ENCODE measurements around the gene SNED1. TPM values are rescaled to one million over a fixed set of nuclear protein-coding genes. Genes with fewer than 3 reads are reported as not detected.

SNED1 gene
- total and polyA plus RNA-seq, 2 donors (not counting 1 experiment from before 2014, with no cell fraction given), result 27.2 to 39.5 TPM

- H3K27me3 ChIP-seq (ENCODE audit: control insufficient read depth, insufficient read depth, low read length), result no peaks in the 10 kb centered on the region
- no peak overlapping the region for H3K4me2 ChIP-seq (ENCODE audit: extremely low read depth, insufficient read depth, low read length)
- no peak overlapping the region for H3K9ac ChIP-seq (ENCODE audit: insufficient read depth, low read length)
- no peak overlapping the region for H3K4me3 ChIP-seq (replicated peaks in 1 of 4; ENCODE audit: control extremely low read depth in 1 of 4, insufficient read depth in 1 of 4, low read depth in 3 of 4, low read length in 4 of 4)
- no peak for DNase-seq (ENCODE audit: low read depth in 2 of 2)
- peaks cover 8% of the 10 kb centered on the region for H3K36me3 ChIP-seq (ENCODE audit: control insufficient read depth, insufficient read depth, low read length)
- no peaks in the 10 kb centered on the region for H3K79me2 ChIP-seq (ENCODE audit: control insufficient read depth, insufficient read depth, low read length)
- TF ChIP-seq CTCF (conservative IDR thresholded peaks at IDR 0.05 in 1 of 2, IDR thresholded peaks at IDR 0.05 in 1 of 2; ENCODE audit: low read depth in 1 of 2, low read length in 2 of 2) (no peak), EZH2 (IDR thresholded peaks at IDR 0.05; ENCODE audit: low read length, missing control alignments) (no peak)
- no peak overlapping the region for H3K27ac ChIP-seq (ENCODE audit: insufficient read depth, low read length)
- no peak overlapping the region for H2AFZ ChIP-seq (ENCODE audit: low read length)
- no peaks in the 10 kb centered on the region for H3K4me1 ChIP-seq (ENCODE audit: control insufficient read depth, extremely low read depth, insufficient read depth, low read length)
- no peaks in the 10 kb centered on the region for H3K9me3 ChIP-seq (ENCODE audit: control insufficient read depth, insufficient read depth, low read depth, low read length)
- no peaks in the 10 kb centered on the region for H4K20me1 ChIP-seq (ENCODE audit: control insufficient read depth, extremely low read depth, insufficient read depth, low read length)
These were observed 67.9 kb downstream of the SNED1 start for GRCh38 chr2:241066171-241066892.

GRCh38 chr2:241066893-241067341 is 68.5 kb downstream of the SNED1 start:
- H3K4me3 ChIP-seq (replicated peaks in 1 of 4; ENCODE audit: control extremely low read depth in 1 of 4, insufficient read depth in 1 of 4, low read depth in 3 of 4, low read length in 4 of 4), result no peak overlapping the region
- H3K27ac ChIP-seq (ENCODE audit: insufficient read depth, low read length), result no peak overlapping the region
- H3K36me3 ChIP-seq (ENCODE audit: control insufficient read depth, insufficient read depth, low read length), result peaks cover 8% of the 10 kb centered on the region
- no peaks in the 10 kb centered on the region for H3K4me1 ChIP-seq (ENCODE audit: control insufficient read depth, extremely low read depth, insufficient read depth, low read length)
- no peak overlapping the region for H3K4me2 ChIP-seq (ENCODE audit: extremely low read depth, insufficient read depth, low read length)
- TF ChIP-seq CTCF (conservative IDR thresholded peaks at IDR 0.05 in 1 of 2, IDR thresholded peaks at IDR 0.05 in 1 of 2; ENCODE audit: low read depth in 1 of 2, low read length in 2 of 2) (no peak), EZH2 (IDR thresholded peaks at IDR 0.05; ENCODE audit: low read length, missing control alignments) (no peak)
- no peaks in the 10 kb centered on the region for H3K27me3 ChIP-seq (ENCODE audit: control insufficient read depth, insufficient read depth, low read length)
- H2AFZ ChIP-seq (ENCODE audit: low read length), result no peak overlapping the region
- peak in 1 of 2 donors; percentile 5 for DNase-seq (ENCODE audit: low read depth in 2 of 2)
- no peak overlapping the region for H3K9ac ChIP-seq (ENCODE audit: insufficient read depth, low read length)
- H4K20me1 ChIP-seq (ENCODE audit: control insufficient read depth, extremely low read depth, insufficient read depth, low read length), result no peaks in the 10 kb centered on the region
- no peaks in the 10 kb centered on the region for H3K79me2 ChIP-seq (ENCODE audit: control insufficient read depth, insufficient read depth, low read length)
- H3K9me3 ChIP-seq (ENCODE audit: control insufficient read depth, insufficient read depth, low read depth, low read length), result no peaks in the 10 kb centered on the region

GRCh38 chr2:241067501-241068135 is 69.2 kb downstream of the SNED1 start:
- Histone ChIP-seq H3K36me3 (ENCODE audit: control insufficient read depth, insufficient read depth, low read length) (peaks cover 8% of the 10 kb centered on the region), H3K4me3 (replicated peaks in 1 of 4; ENCODE audit: control extremely low read depth in 1 of 4, insufficient read depth in 1 of 4, low read depth in 3 of 4, low read length in 4 of 4) (no peak overlapping the region), H3K4me1 (ENCODE audit: control insufficient read depth, extremely low read depth, insufficient read depth, low read length) (no peaks in the 10 kb centered on the region), H3K9ac (ENCODE audit: insufficient read depth, low read length) (no peak overlapping the region), H3K27ac (ENCODE audit: insufficient read depth, low read length) (no peak overlapping the region), H4K20me1 (ENCODE audit: control insufficient read depth, extremely low read depth, insufficient read depth, low read length) (no peaks in the 10 kb centered on the region), H2AFZ (ENCODE audit: low read length) (no peak overlapping the region), H3K4me2 (ENCODE audit: extremely low read depth, insufficient read depth, low read length) (no peak overlapping the region), H3K27me3 (ENCODE audit: control insufficient read depth, insufficient read depth, low read length) (no peaks in the 10 kb centered on the region), H3K9me3 (ENCODE audit: control insufficient read depth, insufficient read depth, low read depth, low read length) (no peaks in the 10 kb centered on the region), H3K79me2 (ENCODE audit: control insufficient read depth, insufficient read depth, low read length) (no peaks in the 10 kb centered on the region)
- no peak for TF ChIP-seq EZH2 (IDR thresholded peaks at IDR 0.05; ENCODE audit: low read length, missing control alignments)
- no peak for TF ChIP-seq CTCF (conservative IDR thresholded peaks at IDR 0.05 in 1 of 2, IDR thresholded peaks at IDR 0.05 in 1 of 2; ENCODE audit: low read depth in 1 of 2, low read length in 2 of 2)
- no peak for DNase-seq (ENCODE audit: low read depth in 2 of 2)
